Caco-2 (cell line): ENCODE measurements around the gene BRD3OS. TPM values are rescaled to one million over a fixed set of nuclear protein-coding genes. Genes with fewer than 3 reads are reported as not detected.

ENCODE experiments used
- BruUV-seq: library from RNA; stranded (reverse); fragments of 400-500 nt; replicated peaks from 2 replicates; lab custom pipeline; 2021; lab: Mats Ljungman, UMichigan
- CTCF ChIA-PET: fragments of 300-600 bp; sonication (Branson Sonifier 250); formaldehyde crosslinking; loops from one replicate; lab custom pipeline; 2022; ENCODE audit warnings: antibody characterized with exemption; lab: Charles Lee
- POLR2A ChIA-PET: fragments of 300-600 bp; sonication (Branson Sonifier 250); formaldehyde crosslinking; loops from one replicate; lab custom pipeline; 2022; ENCODE audit warnings: antibody characterized with exemption; lab: Charles Lee
- DNase-seq, 2 experiments: peaks; one replicate each; pipeline versions ENCODE4 v3.0.0 to v3.0.0-alpha.2; 2020 to 2022
- H3K27me3 ChIP-seq: replicated peaks from 2 replicates; pipeline ENCODE4 v1.6.0; 2011; ENCODE audit warnings: low read length; ENCODE audit not compliant: control insufficient read depth, insufficient read depth
- H3K36me3 ChIP-seq: 2 replicates; pipeline ENCODE4 v1.5.1; 2011; ENCODE audit warnings: low read length; ENCODE audit not compliant: control insufficient read depth, insufficient read depth
- H3K4me1 ChIP-seq: fragments of 250-450 bp; sonication (Bioruptor Pico); 2 replicates; pipeline ENCODE4 v1.5.1; 2020; ENCODE audit warnings: mild to moderate bottlenecking
- H3K4me3 ChIP-seq: 2 replicates; pipeline ENCODE4 v1.5.1; 2011; ENCODE audit warnings: low read depth, mild to moderate bottlenecking, control low read depth, low read length
- H3K9me3 ChIP-seq: fragments of 250-450 bp; sonication (Bioruptor Pico); 2 replicates; pipeline ENCODE4 v1.5.1; 2020; ENCODE audit warnings: mild to moderate bottlenecking, moderate library complexity
- H3K27ac Mint-ChIP-seq: one replicate; pipeline ENCODE4 v1.8.0; 2022; ENCODE audit warnings: mixed read lengths; ENCODE audit not compliant: unreplicated experiment
- H3K27me3 Mint-ChIP-seq: one replicate; pipeline ENCODE4 v1.8.0; 2022; ENCODE audit warnings: mixed read lengths; ENCODE audit not compliant: insufficient read depth, unreplicated experiment
- H3K36me3 Mint-ChIP-seq: one replicate; pipeline ENCODE4 v1.8.0; 2022; ENCODE audit warnings: mild to moderate bottlenecking, mixed read lengths; ENCODE audit not compliant: insufficient read depth, unreplicated experiment
- H3K4me1 Mint-ChIP-seq: one replicate; pipeline ENCODE4 v1.8.0; 2022; ENCODE audit warnings: low read depth, mixed read lengths; ENCODE audit not compliant: unreplicated experiment
- H3K4me3 Mint-ChIP-seq: one replicate; pipeline ENCODE4 v1.8.0; 2022; ENCODE audit warnings: mild to moderate bottlenecking, moderate library complexity, mixed read lengths; ENCODE audit not compliant: unreplicated experiment
- H3K9me3 Mint-ChIP-seq: one replicate; pipeline ENCODE4 v1.8.0; 2022; ENCODE audit warnings: mixed read lengths; ENCODE audit not compliant: unreplicated experiment
- CTCF ChIP-seq, 2 experiments: fragments of 200-600 bp in 1 of 2; IDR thresholded peaks; 1 replicate in 1 of 2; 2 replicates in 1 of 2; pipeline versions ENCODE4 v1.5.1 to v1.8.0; 2011 to 2022; ENCODE audit warnings: antibody characterized with exemption in 1 of 2, control low read depth in 1 of 2, inconsistent platforms in 1 of 2, low read depth in 1 of 2, low read length in 1 of 2, mild to moderate bottlenecking in 1 of 2, moderate library complexity in 1 of 2; ENCODE audit not compliant: insufficient read depth in 1 of 2, severe bottlenecking in 1 of 2, unreplicated experiment in 1 of 2
- intact Hi-C: fragments of 100-400 bp; cut with micrococcal nuclease; formaldehyde crosslinking; loops from one replicate; pipeline ENCODE4 v1.10.0; 2022; ENCODE audit not compliant: unreplicated experiment
- total RNA-seq: library from RNA; stranded (reverse); gene quantifications from 2 replicates; pipeline ENCODE4 v1.2.3, GENCODE V29; 2022

BRD3OS gene
- total RNA-seq, 1 experiment from 2014 or later, result 9.4 TPM

GRCh38 chr9:134066913-134067851, 41.9 kb downstream of the BRD3OS start:
- BruUV-seq, result no TSS peak
- no peaks in the 10 kb centered on the region for H3K4me1 Mint-ChIP-seq
- H3K4me1 ChIP-seq, result peaks cover 12% of the 10 kb centered on the region
- H3K27me3 ChIP-seq, result no peaks in the 10 kb centered on the region
- no peaks in the 10 kb centered on the region for H3K9me3 Mint-ChIP-seq
- H3K9me3 ChIP-seq, result no peaks in the 10 kb centered on the region; the same call in 1 of the 2 replicates
- peak overlapping the region; percentile 79 for H3K4me3 Mint-ChIP-seq
- H3K27ac Mint-ChIP-seq, result peak overlapping the region; percentile 48
- peak; percentile 27 to 41 for DNase-seq
- peak overlapping the region; percentile 56 for H3K4me3 ChIP-seq
- peaks cover 6% of the 10 kb centered on the region for H3K36me3 Mint-ChIP-seq
- H3K27me3 Mint-ChIP-seq, result peaks cover 7% of the 10 kb centered on the region
- intact Hi-C loops, result loop anchor here (5.0 kb wide), 1 partner anchor 260 kb away; the partner anchor contains the start of gene RXRA
- no peaks in the 10 kb centered on the region for H3K36me3 ChIP-seq
- POLR2A ChIA-PET, result interaction anchor here (1.0 kb wide), 1 partner anchor 42 kb away, joined by 5 read pairs; the partner anchor contains the start of gene BRD3OS
- TF ChIP-seq CTCF (IDR thresholded peaks at IDR 0.05; ENCODE audit: insufficient read depth in 1 of 2, low read depth in 1 of 2, low read length in 1 of 2, severe bottlenecking in 1 of 2, unreplicated experiment in 1 of 2), result no peak
- CTCF ChIA-PET, result no interaction called here

- intact Hi-C loops, result loop anchor here (1.0 to 5.0 kb wide), 4 partner anchors 15 to 259 kb away; partner anchors contain the start of genes BRD3OS and RXRA
These were observed 42.8 kb downstream of the BRD3OS start, which contains the start of gene BRD3 for GRCh38 chr9:134067904-134068743. Gene BRD3 (minus strand): TSS chr9:134068026. CDS start chr9:134053477, 14,549 bp downstream.

More at GRCh38 chr9:134067904-134068743, 42.8 kb downstream of the BRD3OS start, which contains the start of gene BRD3:
- BruUV-seq, result no TSS peak
- no peaks in the 10 kb centered on the region for H3K4me1 Mint-ChIP-seq
- H3K4me3 Mint-ChIP-seq, result peak within 1 kb of the TSS; percentile 79
- CTCF ChIA-PET, result no interaction called here
- Histone ChIP-seq H3K9me3 (no peaks in the 10 kb centered on the region; the same call in 1 of the 2 replicates), H3K27me3 (no peaks in the 10 kb centered on the region), H3K4me1 (peaks cover 12% of the 10 kb centered on the region), H3K36me3 (no peaks in the 10 kb centered on the region), H3K4me3 (peak within 1 kb of the TSS; percentile 74)
- H3K27me3 Mint-ChIP-seq, result peaks cover 10% of the 10 kb centered on the region
- peak within 1 kb of the TSS; percentile 48 for H3K27ac Mint-ChIP-seq
- POLR2A ChIA-PET, result no interaction called here
- peaks cover 6% of the 10 kb centered on the region for H3K36me3 Mint-ChIP-seq
- peak; percentile 83 to 90 for DNase-seq
- peak in 1 of 2 experiments; percentile 9 for TF ChIP-seq CTCF (IDR thresholded peaks at IDR 0.05; ENCODE audit: insufficient read depth in 1 of 2, low read depth in 1 of 2, low read length in 1 of 2, severe bottlenecking in 1 of 2, unreplicated experiment in 1 of 2)
- H3K9me3 Mint-ChIP-seq, result no peaks in the 10 kb centered on the region
